Neural progenitor cell (in vitro differentiated cells): ENCODE measurements around the gene TRIM14.
A peak's percentile ranks its signal among the peaks of the same experiment; 100 is the strongest.

Source experiments
- CTCF ChIP-seq: fragments of 200-600 bp; sonication (generic); IDR thresholded peaks from 2 replicates; pipeline ENCODE4 v1.5.1; 2017; ENCODE audit warnings: antibody characterized with exemption, mild to moderate bottlenecking
- EZH2 ChIP-seq: fragments of 200-600 bp; sonication (generic); IDR thresholded peaks from 2 replicates; pipeline ENCODE4 v1.6.1; 2017; ENCODE audit warnings: antibody characterized with exemption, mild to moderate bottlenecking, moderate library complexity

GRCh38 chr9:98117984-98118639, 910 bp downstream of the TRIM14 start:
- TF ChIP-seq EZH2 (no peak), CTCF (peak; percentile 7)
